HL-60 (cell line): ENCODE measurements around the gene DPEP3.

Experiments used
- DNase-seq, 2 experiments: peaks; one replicate each; pipeline ENCODE4 v3.0.0-alpha.2; 2010 to 2020; ENCODE audit warnings: low read depth in 1 of 2, low spot score in 1 of 2
- H3K27ac ChIP-seq: fragments of 250-450 bp; sonication (Bioruptor Pico); replicated peaks from 2 replicates; pipeline ENCODE4 v1.5.1; 2020; ENCODE audit warnings: mild to moderate bottlenecking, moderate library complexity
- H3K27me3 ChIP-seq: fragments of 250-450 bp; sonication (Bioruptor Pico); 2 replicates; pipeline ENCODE4 v1.5.1; 2021; ENCODE audit warnings: mild to moderate bottlenecking, moderate library complexity; ENCODE audit not compliant: insufficient read depth, poor library complexity, severe bottlenecking
- H3K4me3 ChIP-seq: replicated peaks from 2 replicates; pipeline ENCODE4 v1.5.1; 2011; ENCODE audit warnings: mild to moderate bottlenecking, control low read depth, low read length; ENCODE audit not compliant: insufficient read depth
- GABPA ChIP-seq: IDR thresholded peaks from 2 replicates; pipeline ENCODE4 v1.6.1; 2012; ENCODE audit warnings: low read depth
- POLR2AphosphoS5 ChIP-seq: IDR thresholded peaks from 2 replicates; pipeline ENCODE4 v1.6.1; 2012; ENCODE audit warnings: low read depth
- SPI1 ChIP-seq: IDR thresholded peaks from 2 replicates; pipeline ENCODE4 v1.6.1; 2012; ENCODE audit warnings: low read depth, mild to moderate bottlenecking, borderline replicate concordance
- TF ChIP-seq, protein P1 (sequence below): IDR thresholded peaks from 2 replicates; pipeline ENCODE4 v1.6.1; 2012; ENCODE audit warnings: low read depth; ENCODE audit not compliant: insufficient replicate concordance
- TF ChIP-seq, protein P2 (sequence below): IDR thresholded peaks from one replicate; pipeline ENCODE4 v1.5.1; 2011; ENCODE audit warnings: low read length, control low read depth, inconsistent platforms; ENCODE audit not compliant: insufficient read depth

DPEP3 gene

DNA sequence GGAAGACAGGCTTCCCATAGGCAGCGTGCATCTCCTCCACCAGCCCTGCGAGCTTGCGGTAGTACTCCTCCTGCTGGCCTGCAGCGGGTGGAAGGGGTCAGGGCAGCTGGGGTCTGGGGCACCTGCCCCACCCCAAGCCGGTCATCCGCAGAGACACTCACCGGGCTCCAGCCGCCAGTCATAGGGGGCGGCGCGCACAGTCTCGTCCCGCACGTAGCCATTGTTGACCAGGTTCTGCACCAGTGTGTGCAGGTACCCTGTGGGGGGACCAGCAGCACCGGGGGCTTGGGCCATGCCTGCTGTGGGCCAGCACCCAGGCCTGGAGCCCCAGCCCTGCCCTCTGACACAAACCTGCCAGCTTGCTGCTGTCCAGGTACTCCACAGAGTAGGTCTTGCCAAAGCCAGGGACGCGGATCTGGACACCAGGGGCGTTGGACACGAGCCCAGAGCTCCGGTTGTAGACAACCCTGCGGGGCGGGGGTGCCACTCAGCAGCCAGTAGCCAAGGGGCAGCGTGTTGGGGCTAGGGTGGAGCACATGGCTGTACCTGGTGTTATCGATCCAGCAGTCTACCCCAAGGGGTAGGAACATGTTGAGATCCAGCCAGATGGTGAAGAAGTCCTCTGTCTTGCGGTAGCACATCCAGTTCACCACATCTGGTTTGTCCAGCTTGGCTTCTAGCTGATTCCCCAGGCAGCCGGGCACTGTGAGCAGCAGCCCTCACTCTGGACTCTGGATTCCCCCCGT, 37.6 kb downstream of the DPEP3 start:
- TF ChIP-seq SPI1 (no peak), POLR2AphosphoS5 (no peak), GABPA (no peak)
- TF ChIP-seq, protein P1, sequence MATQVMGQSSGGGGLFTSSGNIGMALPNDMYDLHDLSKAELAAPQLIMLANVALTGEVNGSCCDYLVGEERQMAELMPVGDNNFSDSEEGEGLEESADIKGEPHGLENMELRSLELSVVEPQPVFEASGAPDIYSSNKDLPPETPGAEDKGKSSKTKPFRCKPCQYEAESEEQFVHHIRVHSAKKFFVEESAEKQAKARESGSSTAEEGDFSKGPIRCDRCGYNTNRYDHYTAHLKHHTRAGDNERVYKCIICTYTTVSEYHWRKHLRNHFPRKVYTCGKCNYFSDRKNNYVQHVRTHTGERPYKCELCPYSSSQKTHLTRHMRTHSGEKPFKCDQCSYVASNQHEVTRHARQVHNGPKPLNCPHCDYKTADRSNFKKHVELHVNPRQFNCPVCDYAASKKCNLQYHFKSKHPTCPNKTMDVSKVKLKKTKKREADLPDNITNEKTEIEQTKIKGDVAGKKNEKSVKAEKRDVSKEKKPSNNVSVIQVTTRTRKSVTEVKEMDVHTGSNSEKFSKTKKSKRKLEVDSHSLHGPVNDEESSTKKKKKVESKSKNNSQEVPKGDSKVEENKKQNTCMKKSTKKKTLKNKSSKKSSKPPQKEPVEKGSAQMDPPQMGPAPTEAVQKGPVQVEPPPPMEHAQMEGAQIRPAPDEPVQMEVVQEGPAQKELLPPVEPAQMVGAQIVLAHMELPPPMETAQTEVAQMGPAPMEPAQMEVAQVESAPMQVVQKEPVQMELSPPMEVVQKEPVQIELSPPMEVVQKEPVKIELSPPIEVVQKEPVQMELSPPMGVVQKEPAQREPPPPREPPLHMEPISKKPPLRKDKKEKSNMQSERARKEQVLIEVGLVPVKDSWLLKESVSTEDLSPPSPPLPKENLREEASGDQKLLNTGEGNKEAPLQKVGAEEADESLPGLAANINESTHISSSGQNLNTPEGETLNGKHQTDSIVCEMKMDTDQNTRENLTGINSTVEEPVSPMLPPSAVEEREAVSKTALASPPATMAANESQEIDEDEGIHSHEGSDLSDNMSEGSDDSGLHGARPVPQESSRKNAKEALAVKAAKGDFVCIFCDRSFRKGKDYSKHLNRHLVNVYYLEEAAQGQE, result no peak
- TF ChIP-seq, protein P2, sequence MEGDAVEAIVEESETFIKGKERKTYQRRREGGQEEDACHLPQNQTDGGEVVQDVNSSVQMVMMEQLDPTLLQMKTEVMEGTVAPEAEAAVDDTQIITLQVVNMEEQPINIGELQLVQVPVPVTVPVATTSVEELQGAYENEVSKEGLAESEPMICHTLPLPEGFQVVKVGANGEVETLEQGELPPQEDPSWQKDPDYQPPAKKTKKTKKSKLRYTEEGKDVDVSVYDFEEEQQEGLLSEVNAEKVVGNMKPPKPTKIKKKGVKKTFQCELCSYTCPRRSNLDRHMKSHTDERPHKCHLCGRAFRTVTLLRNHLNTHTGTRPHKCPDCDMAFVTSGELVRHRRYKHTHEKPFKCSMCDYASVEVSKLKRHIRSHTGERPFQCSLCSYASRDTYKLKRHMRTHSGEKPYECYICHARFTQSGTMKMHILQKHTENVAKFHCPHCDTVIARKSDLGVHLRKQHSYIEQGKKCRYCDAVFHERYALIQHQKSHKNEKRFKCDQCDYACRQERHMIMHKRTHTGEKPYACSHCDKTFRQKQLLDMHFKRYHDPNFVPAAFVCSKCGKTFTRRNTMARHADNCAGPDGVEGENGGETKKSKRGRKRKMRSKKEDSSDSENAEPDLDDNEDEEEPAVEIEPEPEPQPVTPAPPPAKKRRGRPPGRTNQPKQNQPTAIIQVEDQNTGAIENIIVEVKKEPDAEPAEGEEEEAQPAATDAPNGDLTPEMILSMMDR, result no peak
- no peaks in the 10 kb centered on the region for H3K27me3 ChIP-seq
- no peak overlapping the region for H3K4me3 ChIP-seq
- no peak overlapping the region for H3K27ac ChIP-seq
- DNase-seq, result no peak

DNA sequence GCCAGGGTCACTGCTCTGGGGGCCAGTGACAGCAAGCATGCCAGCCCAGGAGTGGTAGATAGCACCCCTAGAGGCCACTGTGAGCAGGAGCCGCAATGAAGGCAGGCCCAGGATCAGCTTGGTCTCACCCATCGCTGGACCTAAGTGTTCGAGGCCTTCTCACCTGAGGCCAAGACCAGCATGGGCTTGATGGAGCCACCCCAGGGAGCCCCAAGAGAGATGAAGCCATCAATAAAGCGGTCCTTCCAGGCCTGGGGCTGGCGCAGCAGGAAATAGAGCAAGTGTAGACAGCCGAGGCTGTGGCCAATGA, 38.1 kb downstream of the DPEP3 start:
- H3K27me3 ChIP-seq, result no peaks in the 10 kb centered on the region
- TF ChIP-seq, protein P2, result peak; percentile 73
- TF ChIP-seq POLR2AphosphoS5, result no peak
- no peak for TF ChIP-seq GABPA
- no peak for TF ChIP-seq SPI1
- TF ChIP-seq, protein P1, result no peak
- no peak overlapping the region for H3K4me3 ChIP-seq
- DNase-seq, result peak in 1 of 2 experiments; percentile 44
- no peak overlapping the region for H3K27ac ChIP-seq

DNA sequence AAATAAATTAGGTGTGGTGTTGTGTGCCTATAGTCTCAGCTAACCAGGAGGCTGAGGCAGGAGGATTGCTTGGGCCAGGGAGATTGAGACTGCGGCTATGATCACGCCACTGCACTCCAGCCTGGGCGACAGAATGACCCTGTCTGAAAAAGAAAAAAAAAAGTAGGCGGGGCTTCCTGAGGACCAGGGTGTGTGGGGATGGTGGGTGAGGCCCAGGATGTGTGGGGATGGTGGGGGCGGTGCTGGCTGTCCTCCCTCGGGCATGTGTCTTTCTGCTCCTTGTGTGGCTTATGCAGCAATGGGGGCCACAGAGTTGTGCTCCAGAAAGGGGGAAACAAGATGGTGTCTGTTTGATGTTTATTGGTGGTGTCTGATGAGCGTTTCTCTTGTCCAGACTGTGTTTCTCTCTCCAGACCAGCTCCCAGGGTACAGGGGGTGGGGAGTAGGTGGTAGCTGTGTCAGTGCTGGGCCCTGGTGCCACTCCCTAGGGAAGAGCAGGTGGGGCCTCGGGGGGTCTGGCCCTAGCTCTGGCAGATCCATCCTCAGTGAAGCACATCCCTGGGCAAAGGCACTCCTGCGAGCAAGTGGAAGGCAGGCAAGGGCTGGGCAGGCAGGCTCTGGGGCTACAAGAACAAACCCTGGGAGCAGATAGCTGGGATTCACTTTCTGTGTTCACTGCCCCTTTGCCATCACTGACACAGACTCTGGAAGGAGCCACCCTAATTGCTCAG, 38.7 kb downstream of the DPEP3 start:
- no peak for DNase-seq
- H3K4me3 ChIP-seq, result no peak overlapping the region
- TF ChIP-seq POLR2AphosphoS5, result no peak
- no peak for TF ChIP-seq SPI1
- TF ChIP-seq, protein P1, result no peak
- TF ChIP-seq GABPA, result no peak
- TF ChIP-seq, protein P2, result no peak
- H3K27ac ChIP-seq, result no peak overlapping the region
- H3K27me3 ChIP-seq, result no peaks in the 10 kb centered on the region
